SJSA1 (cell line): ENCODE data around the gene C10orf120. TPM values are rescaled to one million over a fixed set of nuclear protein-coding genes. Genes with fewer than 3 reads are reported as not detected.
A peak's percentile ranks its signal among the peaks of the same experiment; 100 is the strongest.

ENCODE experiments used
- DNase-seq, 2 experiments: peaks; one replicate each; pipeline ENCODE4 v3.0.0-alpha.2; 2015 to 2020; ENCODE audit warnings: low spot score in 2 of 2, low read depth in 1 of 2
- H3K27ac ChIP-seq: fragments of 250-450 bp; sonication (Bioruptor Pico); 2 replicates; pipeline ENCODE4 v1.5.1; 2020; ENCODE audit warnings: mild to moderate bottlenecking, moderate library complexity
- H3K27me3 ChIP-seq: fragments of 250-450 bp; sonication (Bioruptor Pico); replicated peaks from 2 replicates; pipeline ENCODE4 v1.5.1; 2020; ENCODE audit warnings: mild to moderate bottlenecking, moderate library complexity
- H3K36me3 ChIP-seq: fragments of 250-450 bp; sonication (Bioruptor Pico); 2 replicates; pipeline ENCODE4 v1.5.1; 2020; ENCODE audit warnings: mild to moderate bottlenecking
- H3K4me1 ChIP-seq: fragments of 250-450 bp; sonication (Bioruptor Pico); replicated peaks from 2 replicates; pipeline ENCODE4 v1.6.1; 2021; ENCODE audit warnings: mild to moderate bottlenecking
- H3K4me3 ChIP-seq: fragments of 250-450 bp; sonication (Bioruptor Pico); 2 replicates; pipeline ENCODE4 v1.5.1; 2020; ENCODE audit warnings: mild to moderate bottlenecking
- H3K9me3 ChIP-seq: fragments of 250-450 bp; sonication (Bioruptor Pico); replicated peaks from 2 replicates; pipeline ENCODE4 v1.5.1; 2020; ENCODE audit warnings: mild to moderate bottlenecking
- total RNA-seq: library from RNA; depleted of rRNA; stranded (reverse); fragments of >200 nt; shearing (Covaris generic); gene quantifications from 2 replicates; pipeline ENCODE4 v1.2.3, GENCODE V29; 2014; rRNA removed

The C10orf120 gene
- total RNA-seq, 1 experiment from 2014 or later: not detected

DNA sequence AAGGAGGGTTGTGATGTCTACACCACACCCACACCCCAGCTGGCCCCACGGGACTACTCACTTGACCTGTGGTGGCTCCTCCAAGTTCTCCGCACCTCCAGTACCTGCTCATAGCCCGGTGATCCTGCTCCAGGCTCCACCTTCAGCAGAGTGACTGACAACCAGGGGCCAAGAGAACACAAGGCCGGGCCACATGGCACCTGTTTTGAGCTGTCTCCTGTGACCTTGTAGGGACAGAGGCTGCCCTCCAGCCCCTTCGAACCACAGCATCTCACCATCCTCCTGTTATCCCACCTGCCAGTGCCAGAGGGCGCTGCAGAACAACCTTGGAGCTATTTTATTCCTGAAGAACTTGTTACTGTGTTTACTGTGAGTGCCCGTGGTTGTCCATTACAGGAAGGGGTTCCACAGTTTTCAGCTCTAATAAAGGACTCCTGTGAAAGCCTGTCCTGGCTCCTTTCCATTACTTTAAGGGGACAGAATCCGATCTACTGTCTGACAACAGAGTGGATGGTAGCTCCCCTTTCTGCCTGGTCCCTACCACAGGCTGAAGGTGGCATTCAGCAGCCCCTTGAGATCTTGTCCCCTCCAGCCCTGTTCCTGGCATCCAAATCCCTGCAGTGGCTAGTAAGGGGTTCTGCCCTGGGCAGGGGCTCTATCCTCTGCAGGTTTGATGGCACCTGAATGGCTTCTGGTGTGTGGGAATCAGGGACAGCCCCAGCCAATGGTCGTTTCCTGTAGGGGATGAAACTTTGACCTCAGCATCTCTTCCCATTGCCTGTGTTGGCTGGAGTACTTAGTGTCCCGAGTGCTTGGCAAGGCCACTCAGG, 50.8 kb downstream of the C10orf120 start:
- H3K4me3 ChIP-seq: no peak overlapping the region
- no peak overlapping the region for H3K27ac ChIP-seq
- H3K9me3 ChIP-seq: no peaks in the 10 kb centered on the region
- H3K27me3 ChIP-seq: no peaks in the 10 kb centered on the region
- H3K36me3 ChIP-seq: no peaks in the 10 kb centered on the region
- peak in 1 of 2 experiments; percentile 19 for DNase-seq
- no peaks in the 10 kb centered on the region for H3K4me1 ChIP-seq

Other genes starting within 250 kb of the C10orf120 start
- not detected in 2 replicates for gene ARMS2, start 245.2 kb downstream of the C10orf120 start, total RNA-seq
- 8.4 and 12.3 TPM in 2 replicates for gene HTRA1, start 238.3 kb downstream of the C10orf120 start, total RNA-seq
- gene DMBT1, start 139.1 kb downstream of the C10orf120 start, total RNA-seq: not detected in 2 replicates
- gene CUZD1, start 146.0 kb upstream of the C10orf120 start, total RNA-seq: 2.0 and 3.5 TPM in 2 replicates
- 5.2 and 11.7 TPM in 2 replicates for gene FAM24B, start 179.7 kb upstream of the C10orf120 start, total RNA-seq
- gene FAM24A, start 210.8 kb upstream of the C10orf120 start, total RNA-seq: not detected in 2 replicates